GM19397 (cell line): ENCODE results near the gene CELSR2.
A peak's percentile ranks its signal among the peaks of the same experiment; 100 is the strongest.
"Not testable (repeated sequence)": the region's sequence is repeated elsewhere in the genome, so short reads cannot be mapped to it uniquely, and the experiment has no call there.

Experiments used
- ATAC-seq: cut with Tn5 transposase; IDR thresholded peaks from one replicate; pipeline ENCODE4 v1.9.1; 2021; ENCODE audit warnings: mild to moderate bottlenecking, moderate library complexity; ENCODE audit not compliant: unreplicated experiment

The CELSR2 gene

DNA sequence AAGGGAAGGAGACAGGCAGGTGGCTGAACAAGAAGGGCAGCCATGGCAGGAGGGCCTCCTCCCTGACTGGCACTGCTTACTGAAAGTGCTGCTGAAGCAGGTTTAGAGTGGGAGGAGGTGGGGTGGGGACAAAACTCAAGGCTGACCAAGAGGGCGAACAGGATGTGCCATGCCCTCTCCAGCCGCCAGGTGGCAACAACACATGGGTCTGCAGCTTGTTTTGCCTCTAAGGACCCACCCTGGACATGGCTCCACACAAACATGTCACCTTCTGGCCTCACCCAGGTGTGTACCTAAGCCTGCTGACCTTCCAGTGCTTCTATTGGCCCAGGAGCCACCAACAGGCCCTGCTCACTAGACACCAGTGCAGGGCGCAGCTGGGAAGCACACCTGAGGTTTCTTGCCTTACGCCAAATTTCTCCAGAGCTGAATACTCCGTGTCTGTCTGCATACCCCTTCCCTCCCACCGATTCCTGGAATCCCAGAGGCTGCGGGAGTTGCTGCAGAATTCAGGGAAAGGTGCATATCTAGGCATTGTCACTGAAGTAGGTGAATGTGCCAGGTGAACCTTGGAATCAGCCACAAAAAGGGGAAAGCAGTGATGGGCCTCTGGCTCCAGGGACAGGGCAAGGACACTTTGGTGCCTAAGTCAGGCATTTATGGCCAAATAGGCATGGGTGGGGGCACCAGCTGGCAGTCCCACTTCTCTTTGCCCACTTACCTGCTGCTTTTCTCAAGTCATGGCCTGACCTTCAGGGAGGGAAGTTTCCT lies 28.3 kb downstream of the CELSR2 start:
- ATAC-seq, result peak; percentile 64

DNA sequence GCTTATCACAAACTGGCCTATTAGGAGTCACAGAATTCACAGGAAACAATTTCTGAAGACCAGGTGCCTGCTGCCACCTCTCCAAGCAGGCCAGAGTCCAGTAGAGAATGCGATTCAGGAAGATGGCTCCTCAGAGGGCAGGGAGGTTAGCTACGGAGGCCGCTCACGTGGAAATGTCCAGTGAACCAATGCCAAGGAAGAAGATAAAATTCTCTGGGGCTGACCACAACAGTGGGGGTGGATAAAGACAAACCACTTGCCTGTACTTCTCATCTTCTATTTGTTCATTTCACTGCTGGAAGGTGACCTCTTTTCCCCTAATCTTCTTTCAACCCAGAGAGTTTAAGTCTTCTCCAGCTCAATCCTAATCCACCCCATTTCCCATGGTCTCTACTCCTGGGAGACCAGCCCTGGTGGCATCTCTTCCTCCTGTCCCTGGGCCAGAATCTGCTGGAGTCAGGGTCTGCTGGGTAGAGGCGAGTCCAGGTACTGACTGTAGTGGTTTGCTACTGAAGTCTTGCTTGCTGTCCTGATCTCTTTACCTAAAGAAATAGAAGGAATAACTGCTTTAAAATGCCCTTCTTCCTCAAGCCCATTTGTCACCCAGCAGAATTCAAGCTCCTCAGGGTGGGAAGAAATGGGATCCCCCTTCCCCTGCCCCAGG lies 30.4 kb downstream of the CELSR2 start:
- ATAC-seq, result no peak

DNA sequence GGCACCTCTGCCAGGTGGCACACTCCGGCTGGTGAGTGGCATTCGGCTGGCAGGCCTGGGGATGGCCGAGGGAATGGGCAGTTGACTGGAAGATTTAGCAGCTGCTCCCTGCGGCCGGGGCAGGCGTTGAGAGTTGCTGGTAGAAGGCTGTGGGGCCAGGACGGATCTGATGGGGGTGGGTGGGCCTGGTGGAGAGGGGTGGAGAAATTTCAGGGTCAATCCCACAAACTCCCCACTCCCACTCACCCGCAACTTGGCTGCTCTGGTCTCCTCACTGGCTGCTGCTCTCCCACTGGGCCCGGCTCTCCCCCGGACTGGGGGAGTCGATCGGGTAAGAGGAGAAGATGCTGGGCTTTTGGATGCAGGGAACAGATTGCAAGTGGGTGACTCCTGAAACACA lies 31.5 kb downstream of the CELSR2 start:
- no peak for ATAC-seq

DNA sequence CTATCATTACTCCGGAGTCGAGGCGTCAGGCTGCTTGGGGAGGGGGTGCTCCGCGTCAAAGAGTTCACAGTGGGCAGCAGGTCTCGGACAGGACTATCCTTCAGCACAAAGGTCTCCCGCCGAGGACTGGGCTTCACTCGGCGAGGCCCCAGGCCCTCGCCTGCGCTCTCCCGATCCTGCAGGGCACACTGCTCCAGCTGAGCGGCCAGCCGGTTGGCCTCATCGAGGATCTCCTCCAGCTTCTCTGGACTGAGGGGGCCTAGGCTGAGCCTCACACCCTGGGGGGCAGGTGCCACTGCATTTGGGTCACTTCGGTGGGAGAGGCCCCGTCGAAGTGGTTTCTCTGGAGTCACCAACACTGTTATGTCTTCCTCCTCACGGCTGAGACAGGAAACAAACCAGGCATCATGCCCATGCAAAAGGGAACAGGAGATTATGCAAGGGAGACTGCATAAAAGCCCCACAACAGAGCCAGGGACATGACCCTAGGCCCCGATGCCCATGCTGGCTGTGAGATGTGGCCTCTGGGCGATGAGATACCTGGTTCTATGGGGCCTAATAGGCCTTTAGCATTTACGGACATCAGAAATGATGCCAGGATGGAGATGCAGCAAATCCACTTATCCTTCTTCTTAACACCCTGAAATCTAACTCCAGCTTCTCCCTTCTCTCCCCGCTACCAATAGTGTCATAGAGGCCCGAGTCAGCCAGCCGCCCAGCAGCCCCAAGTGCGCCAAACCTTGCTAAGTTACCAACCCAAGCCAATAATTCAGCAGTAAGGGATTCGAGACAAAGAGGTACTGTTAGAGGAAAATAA lies 32.5 kb downstream of the CELSR2 start:
- ATAC-seq, result no peak

DNA sequence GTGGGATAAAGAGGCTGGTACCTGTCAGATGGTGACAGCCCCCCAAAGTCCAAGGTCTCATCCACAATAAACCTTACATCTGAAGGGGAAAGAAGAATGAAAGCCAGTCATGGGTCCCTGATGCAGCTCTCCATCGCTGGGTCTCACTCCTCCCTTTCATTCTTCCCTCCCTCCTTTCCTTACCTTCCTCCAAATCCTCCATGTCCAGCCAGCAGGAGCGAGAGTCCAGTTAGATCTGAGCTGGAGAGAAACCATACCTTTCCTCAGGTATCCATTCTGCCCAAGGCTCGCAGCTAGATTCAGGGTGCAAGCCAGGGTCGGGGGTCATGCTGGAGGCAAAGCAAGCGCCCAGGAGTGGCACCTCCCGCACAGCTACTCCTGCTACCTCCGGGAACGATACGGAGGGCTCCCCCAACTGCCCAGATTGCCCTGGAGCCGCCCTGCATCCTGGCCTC lies 33.2 kb downstream of the CELSR2 start:
- ATAC-seq, result no peak

DNA sequence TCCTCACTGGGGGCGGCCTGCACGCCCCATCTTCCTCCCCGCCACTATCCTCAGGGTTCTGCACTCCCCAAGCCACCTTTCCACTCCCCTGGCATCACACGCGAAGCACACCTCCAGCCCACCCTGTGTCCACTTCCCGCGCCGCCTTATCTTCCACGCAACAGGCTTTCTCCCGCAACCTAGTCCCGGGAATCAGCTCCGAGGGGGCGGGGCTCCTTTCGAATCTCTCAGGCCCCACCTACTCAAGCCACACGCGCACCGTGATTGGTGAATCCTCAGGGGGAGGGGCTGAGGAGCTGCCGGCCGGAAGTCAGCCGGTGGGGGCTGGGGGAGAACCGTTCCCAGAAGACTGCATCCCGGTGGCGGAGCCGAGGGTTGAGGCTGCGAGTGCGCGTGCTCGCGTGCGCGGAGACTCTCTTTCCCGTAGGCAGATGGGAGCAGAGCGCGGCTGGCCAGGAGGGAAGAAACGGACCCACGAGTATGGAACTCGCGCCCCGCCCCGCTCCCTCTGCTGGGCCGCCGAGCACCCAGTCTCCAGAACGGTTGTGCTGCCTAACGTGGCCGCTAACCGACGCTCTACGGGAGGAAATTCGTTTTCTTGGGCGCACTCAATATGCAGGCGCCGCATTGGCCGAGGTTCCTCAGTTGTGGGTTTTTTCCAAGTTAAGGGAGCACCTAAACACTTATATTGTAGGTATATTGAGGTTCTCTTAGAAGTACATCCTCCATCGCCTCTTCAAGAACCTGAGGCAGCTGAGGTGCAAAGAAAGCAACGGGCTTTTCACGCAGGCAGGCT lies 33.8 kb downstream of the CELSR2 start, which contains the start of gene PSRC1:
Gene PSRC1 (minus strand): TSS at position 194 of the 796 bp plus-strand sequence.
- ATAC-seq, result peak; percentile 96

DNA sequence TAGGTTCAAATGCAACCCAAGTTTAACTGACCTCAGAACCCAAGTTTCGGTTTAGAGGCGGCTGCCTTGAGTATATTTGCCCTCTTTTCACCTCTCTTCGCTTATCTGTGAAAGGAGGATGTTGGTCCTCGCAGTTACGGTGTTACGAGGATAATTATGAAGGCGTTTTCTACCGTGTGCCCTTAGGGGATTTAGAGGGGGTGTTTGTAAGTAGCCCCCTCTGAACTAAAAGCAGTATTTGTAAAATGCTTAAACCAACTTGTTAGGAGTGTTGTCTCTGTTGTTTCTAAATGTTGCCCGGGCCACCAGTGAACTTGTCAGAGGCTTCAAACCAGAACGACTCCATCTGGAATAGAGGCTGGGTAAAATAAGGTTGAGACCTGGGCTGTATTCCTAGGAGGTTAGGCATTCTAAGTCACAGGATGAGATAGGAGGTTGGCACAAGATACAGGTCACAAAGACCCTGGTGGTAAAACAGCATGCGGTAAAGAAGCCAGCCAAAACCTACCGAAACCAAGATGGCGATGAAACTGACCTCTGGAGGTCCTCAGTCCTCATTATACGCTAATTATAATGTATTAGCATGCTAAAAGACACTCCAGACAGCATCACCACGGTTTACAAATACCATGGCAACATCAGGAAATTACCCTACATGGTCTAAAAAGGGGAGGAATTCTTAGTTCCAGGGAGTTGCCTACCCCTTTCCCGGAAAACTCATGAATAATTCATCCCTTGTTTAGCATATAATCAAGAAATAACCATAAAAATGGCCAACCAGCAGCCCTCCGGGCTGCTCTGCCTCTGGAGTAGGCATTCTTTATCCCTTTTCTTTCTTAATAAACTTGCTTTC lies 34.6 kb downstream of the CELSR2 start:
- ATAC-seq, result no peak

DNA sequence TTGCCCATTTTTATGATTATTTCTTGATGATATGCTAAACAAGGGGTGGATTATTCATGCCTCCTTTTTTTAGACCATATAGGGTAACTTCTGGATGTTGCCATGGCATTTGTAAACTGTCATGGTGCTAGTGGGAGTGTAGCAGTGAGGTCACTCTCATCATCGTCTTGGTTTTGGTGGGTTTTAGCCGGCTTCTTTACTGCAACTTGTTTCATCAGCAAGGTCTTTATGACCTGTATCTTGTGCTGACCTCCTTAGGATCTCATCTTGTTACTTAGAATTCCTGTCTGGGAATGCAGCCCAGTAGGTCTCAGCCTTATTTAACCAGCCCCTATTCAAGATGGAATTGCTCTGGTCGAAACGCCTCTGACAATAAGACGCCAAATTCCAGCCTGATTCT lies 37.4 kb downstream of the CELSR2 start:
- ATAC-seq, result not testable (repeated sequence)

DNA sequence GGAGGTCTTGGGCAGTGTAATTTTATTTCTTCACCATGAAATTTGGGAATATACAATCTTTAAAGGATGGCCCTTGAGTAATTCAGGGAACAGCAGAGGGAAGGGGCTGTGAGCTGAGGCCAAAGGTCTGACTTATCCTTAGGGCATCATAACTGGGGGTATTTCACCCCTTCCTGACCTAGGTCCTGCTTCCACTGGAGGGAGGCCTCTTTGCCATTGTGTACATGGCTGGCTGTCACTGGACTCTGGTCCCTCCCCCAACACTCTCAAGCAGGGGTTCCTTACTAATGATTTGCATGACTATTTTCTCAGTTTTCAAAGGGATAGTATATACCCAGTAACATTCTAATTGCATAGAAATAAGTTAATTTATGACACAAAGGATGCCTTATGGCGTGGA lies 40.8 kb downstream of the CELSR2 start:
- no peak for ATAC-seq

DNA sequence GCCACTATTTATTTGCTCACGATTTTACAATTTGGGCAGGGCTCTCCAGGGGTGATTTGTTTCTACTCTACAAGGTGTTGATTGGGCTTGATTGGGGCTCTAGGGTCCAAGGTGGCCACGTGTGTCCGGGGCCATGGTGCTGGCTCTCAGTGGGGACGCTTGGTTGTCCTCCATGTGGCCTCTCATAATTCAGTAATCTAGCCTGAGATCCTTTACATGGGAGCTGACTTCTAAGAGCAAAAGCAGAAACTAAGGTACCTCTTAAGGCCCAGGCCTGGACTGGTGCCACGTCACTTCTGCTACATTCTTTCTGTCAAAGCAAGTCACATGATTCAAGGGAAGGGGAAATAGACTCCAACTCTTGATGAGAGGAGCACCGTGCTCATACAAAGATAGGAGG lies 41.7 kb downstream of the CELSR2 start:
- no peak for ATAC-seq

DNA sequence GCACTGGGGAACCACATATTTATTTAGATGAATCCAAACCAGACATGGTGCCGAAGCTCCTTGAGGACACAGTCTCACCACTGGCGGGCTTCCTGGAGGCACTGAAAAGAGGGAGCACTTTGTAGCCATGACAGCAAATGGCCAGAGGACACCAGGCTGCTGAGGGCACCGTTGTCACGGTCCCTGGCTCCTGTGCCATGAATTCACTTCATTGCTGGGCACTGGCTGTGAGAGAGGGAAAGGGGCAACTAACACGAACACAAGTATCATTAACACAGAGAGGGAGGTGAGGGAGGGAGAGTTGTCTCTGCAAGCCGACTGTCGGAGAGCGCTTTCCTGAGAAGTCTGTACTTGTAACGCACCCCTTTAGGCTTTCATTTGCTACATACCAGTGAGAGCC lies 43.0 kb downstream of the CELSR2 start:
- no peak for ATAC-seq

DNA sequence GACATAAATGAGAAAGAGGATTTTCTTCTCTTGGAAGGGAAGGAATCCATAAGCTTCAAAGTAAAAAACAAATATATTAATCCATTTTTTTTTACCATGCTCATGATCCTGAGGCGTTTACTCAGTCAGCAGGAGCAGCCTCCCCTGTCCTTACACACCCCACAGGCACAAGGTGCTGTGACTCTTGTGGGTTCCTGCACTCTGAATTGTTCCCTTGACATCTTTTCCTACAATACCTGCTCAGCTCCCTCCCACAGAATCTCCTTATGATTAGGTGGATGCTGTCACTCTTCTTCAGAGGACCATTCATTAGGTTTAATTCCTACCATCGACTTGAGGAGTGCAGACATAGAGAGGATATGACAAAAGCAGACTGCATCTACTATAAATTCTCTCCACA lies 43.7 kb downstream of the CELSR2 start:
- ATAC-seq, result no peak

DNA sequence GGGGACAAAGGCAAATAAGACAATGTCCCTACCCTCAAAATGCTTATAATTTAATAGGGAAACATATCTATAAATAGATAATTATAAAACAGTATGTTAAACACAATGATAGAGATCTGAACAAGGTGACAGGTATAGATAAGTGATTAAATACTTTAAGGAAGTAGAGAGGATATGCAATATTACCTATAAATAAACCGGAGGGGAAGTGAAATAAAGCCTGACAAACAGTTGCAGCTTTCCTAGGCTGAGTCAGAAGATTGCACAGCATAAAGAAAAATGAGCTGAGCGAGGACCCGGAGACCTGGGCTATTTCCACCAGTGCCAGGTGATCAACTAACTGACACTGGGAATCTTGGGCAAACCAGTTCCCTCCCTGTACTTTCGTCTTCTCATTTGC lies 45.1 kb downstream of the CELSR2 start:
- no peak for ATAC-seq

DNA sequence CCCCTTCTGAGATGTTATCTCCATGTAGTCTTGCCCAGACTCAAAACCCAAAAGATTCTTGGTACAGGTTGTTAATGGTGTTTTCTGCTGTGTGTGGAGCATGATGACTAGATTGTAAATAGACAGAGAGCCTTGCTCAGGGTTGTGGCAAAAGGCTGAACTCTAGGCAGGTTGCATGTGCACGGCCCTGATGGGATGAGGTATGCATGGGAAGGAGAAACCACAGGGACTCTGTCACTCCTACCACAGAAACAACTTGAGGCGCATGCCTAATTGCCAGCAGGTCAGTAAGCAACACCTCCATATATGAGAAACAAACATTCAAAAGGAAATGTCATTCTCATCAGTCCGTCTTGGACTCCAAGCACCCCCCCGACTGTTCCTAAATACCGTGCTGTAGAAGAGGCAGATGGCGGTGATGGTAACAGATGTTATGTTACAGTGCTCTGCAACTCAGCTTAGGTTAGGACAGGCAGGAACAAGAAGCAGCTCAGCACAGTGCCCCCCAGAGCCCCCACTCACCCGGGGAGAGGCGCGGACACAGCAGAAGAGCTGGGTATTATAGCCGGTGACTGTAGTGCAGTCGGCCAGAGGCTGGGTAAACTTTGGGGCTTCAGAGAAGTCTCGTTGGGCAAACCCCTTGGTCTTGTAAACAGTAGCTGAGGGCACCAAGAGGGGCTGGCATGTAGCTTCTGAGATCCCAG lies 46.5 kb downstream of the CELSR2 start:
- ATAC-seq, result no peak

DNA sequence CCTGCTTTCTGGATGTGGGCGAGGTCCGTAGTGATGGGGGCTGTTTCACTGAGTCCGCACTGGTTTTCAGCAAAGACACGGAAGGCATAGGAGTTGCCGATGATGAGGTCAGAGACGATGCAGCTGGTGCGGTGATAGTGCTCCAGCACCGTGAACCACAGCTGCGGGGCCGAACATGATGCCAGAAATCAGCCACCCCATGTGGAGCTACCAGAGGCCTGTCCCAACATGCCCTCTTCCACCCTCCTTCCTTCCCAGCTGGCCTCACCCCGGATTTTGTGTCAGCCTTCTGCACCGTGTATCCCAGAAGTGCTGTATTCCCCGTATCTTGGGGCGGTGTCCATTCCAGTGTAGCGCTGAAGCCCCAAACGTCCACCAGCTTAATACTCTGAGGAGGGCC lies 47.4 kb downstream of the CELSR2 start:
- ATAC-seq, result no peak

DNA sequence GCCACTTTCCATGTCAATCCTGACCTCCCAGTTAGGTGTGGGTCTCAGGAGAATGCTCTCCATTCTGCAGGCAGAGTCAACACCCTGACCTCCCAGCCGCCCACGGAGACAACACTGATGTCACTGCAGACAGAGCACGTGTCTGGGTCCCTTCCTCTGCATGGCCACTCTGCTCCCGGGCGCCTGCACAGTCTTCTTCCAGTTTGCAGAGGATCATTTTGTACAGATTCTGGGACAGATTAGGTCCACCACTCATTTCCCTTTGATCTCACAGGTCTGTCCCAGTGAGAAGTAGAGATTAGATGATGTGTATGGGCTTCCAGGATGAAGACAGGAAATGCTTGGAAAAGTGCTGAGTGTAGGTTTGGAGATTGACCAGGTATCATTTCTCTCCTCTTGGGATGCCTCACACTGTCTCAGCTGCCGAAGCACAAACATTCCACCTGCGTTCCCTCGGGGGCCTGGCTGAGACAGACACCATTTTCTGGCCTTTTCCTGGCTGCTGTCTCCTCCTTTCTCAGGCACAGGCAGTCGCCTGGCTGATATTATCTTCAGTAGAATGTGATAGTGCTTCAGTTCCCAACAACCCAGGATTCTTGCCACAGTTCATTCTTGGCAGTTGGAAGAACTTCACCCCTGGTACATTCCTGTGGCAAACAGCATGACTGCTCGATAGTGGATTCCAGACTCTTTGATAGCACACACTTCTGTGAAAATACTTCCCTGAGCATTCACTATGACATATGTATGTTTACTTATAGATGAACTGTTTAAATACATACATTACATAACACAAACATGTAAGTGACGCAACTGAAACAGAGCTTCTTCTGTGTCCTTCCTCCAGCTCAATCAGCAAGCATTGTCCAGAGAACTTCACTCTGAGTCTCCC lies 49.6 kb downstream of the CELSR2 start:
- ATAC-seq, result no peak

DNA sequence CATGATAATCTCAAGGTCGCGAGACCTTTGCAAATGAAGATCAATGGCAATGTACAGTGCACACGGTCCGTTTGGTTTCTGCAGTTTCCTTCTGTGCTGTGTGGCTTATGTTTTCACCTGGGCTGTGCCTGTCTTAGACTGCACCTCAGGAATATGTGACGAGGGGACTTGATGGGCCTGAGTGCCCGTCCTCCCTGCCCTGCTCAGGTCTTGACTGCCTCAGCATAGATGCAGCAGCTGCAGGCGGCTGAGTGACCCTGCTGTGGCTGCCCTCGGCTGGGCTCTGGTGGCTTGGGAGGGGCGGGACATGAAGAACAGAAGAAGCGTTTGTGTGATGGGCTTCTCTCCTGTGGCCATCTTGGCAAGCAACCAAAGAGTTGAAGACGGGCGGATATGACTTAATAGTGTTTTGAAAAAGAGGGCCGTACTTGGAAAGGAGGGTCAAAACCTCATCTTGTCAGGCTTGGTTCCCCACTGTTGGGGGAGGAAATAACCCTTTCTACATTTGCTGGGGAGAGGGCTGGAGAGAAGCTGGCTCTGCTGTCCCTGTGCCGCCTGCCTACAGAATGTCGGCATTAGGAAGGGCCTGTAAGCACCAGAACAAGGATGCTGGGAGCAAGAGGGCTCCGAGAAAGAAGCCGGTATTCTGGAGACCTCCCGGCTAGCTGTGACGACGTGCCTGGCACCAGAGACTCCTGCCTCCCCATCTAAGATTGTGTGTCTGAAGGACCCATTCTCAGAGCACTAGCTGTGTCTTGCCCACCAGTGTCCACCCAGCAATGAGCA lies 50.4 kb downstream of the CELSR2 start:
- no peak for ATAC-seq
